Measurements from ENCODE around the gene FAM219B. TPM values are rescaled to one million over a fixed set of nuclear protein-coding genes. Genes with fewer than 3 reads are reported as not detected.

FAM219B gene
- total RNA-seq = 76.5 TPM
- polyA plus RNA-seq (ENCODE audit: insufficient read depth, low read depth, low replicate concordance) = 41.7 TPM
- long read RNA-seq, donor 1, partial matches to known transcripts = 0 of 7 reads
- long read RNA-seq, donor 1, other reads (novel, unspliced or antisense) = 0 of 7 reads
- long read RNA-seq, donor 2, partial matches to known transcripts = 0 of 9 reads
- long read RNA-seq, donor 2, other reads (novel, unspliced or antisense) = 0 of 9 reads
- long read RNA-seq, donor 3, partial matches to known transcripts = 0 of 2 reads
- long read RNA-seq, donor 3, other reads (novel, unspliced or antisense) = 0 of 2 reads
- long read RNA-seq, donor 4, partial matches to known transcripts = 0 of 6 reads
- long read RNA-seq, donor 4, other reads (novel, unspliced or antisense) = 0 of 6 reads
- long read RNA-seq, donor 5, partial matches to known transcripts = 0 of 1 reads
- long read RNA-seq, donor 5, other reads (novel, unspliced or antisense) = 0 of 1 reads
- long read RNA-seq, donor 6, partial matches to known transcripts = 0 of 2 reads
- long read RNA-seq, donor 6, other reads (novel, unspliced or antisense) = 0 of 2 reads
- long read RNA-seq, donor 7, transcript FAM219B-217 (4 exons, 3,219 nt) = minor isoform, 6 of 45 reads
- long read RNA-seq, donor 7, transcript FAM219B-201 (5 exons, 3,550 nt) = major isoform, 18 of 45 reads
- long read RNA-seq, donor 7, partial matches to known transcripts = 7 of 45 reads
- long read RNA-seq, donor 7, other reads (novel, unspliced or antisense) = 10 of 45 reads
- long read RNA-seq, donor 8, partial matches to known transcripts = 0 of 5 reads
- long read RNA-seq, donor 8, other reads (novel, unspliced or antisense) = 0 of 5 reads
- long read RNA-seq, donor 9, partial matches to known transcripts = 0 of 1 reads
- long read RNA-seq, donor 9, other reads (novel, unspliced or antisense) = 0 of 1 reads
- long read RNA-seq, donor 10, partial matches to known transcripts = 0 of 4 reads
- long read RNA-seq, donor 10, other reads (novel, unspliced or antisense) = 0 of 4 reads

GRCh38 chr15:74906450-74907162 is at the start of gene FAM219B:
FAM219B (minus strand) TSS chr15:74906851; CDS start chr15:74906800, 51 bp downstream.
- Histone ChIP-seq H3K4me1 (ENCODE audit: control insufficient read depth in 2 of 3, insufficient read depth in 2 of 3, low read depth in 1 of 3, low read length in 3 of 3) (peaks cover 3 to 20% (median 9%) of the 10 kb centered on the region in 3 donors), H3K9me3 (ENCODE audit: control insufficient read depth in 2 of 3, insufficient read depth in 1 of 3, low read length in 3 of 3) (no peaks in the 10 kb centered on the region), H3K36me3 (ENCODE audit: control insufficient read depth in 2 of 3, insufficient read depth in 3 of 3, low read length in 3 of 3) (peaks cover 3 to 20% (median 19%) of the 10 kb centered on the region in 3 donors), H3K4me3 (ENCODE audit: low read length in 3 of 3) (peak within 1 kb of the TSS; percentile 87 to 96 (median 87)), H3K9ac (ENCODE audit: low read length in 3 of 3) (peak within 1 kb of the TSS; percentile 68 to 98 (median 71)), H3K27ac (ENCODE audit: low read depth in 2 of 2, low read length in 2 of 2) (peak within 1 kb of the TSS; percentile 93 to 96), H3K27me3 (ENCODE audit: control insufficient read depth, insufficient read depth, low read length) (no peaks in the 10 kb centered on the region)
- no peak for TF ChIP-seq CTCF (IDR thresholded peaks at IDR 0.05; ENCODE audit: borderline replicate concordance, extremely low read depth, insufficient read depth)
- no peak for FAIRE-seq
- peak; percentile 92 to 97 (median 95) for DNase-seq
- intact Hi-C loops (cut with DNase I) = no loop called here

- intact Hi-C loops (cut with DNase I) = no loop called here
- TF ChIP-seq CTCF (IDR thresholded peaks at IDR 0.05; ENCODE audit: borderline replicate concordance, extremely low read depth, insufficient read depth) = peak; percentile 35
These were observed 49.4 kb upstream of the FAM219B start for GRCh38 chr15:74955796-74956647.

GRCh38 chr15:74955017-74955416 is 48.4 kb upstream of the FAM219B start:
- FAIRE-seq (no peak), DNase-seq (peak in 4 of 5 donors; percentile 1 to 52 (median 44))
- H3K4me1 ChIP-seq (ENCODE audit: control insufficient read depth in 2 of 3, insufficient read depth in 2 of 3, low read depth in 1 of 3, low read length in 3 of 3) = peaks cover 0 to 20% (median 12%) of the 10 kb centered on the region in 3 donors
- peak overlapping the region in 1 of 3 donors; percentile 57 for H3K4me3 ChIP-seq (ENCODE audit: low read length in 3 of 3)
- no peak overlapping the region for H3K9ac ChIP-seq (ENCODE audit: low read length in 3 of 3)
- H3K27ac ChIP-seq (ENCODE audit: low read depth in 2 of 2, low read length in 2 of 2) = no peak overlapping the region
- intact Hi-C loops (cut with DNase I) = no loop called here
- peaks cover 7% of the 10 kb centered on the region for H3K27me3 ChIP-seq (ENCODE audit: control insufficient read depth, insufficient read depth, low read length)
- TF ChIP-seq CTCF (IDR thresholded peaks at IDR 0.05; ENCODE audit: borderline replicate concordance, extremely low read depth, insufficient read depth) = no peak
- no peaks in the 10 kb centered on the region for H3K9me3 ChIP-seq (ENCODE audit: control insufficient read depth in 2 of 3, insufficient read depth in 1 of 3, low read length in 3 of 3)
- no peaks in the 10 kb centered on the region for H3K36me3 ChIP-seq (ENCODE audit: control insufficient read depth in 2 of 3, insufficient read depth in 3 of 3, low read length in 3 of 3)

More at GRCh38 chr15:74955796-74956647, 49.4 kb upstream of the FAM219B start:
- peak overlapping the region in 1 of 3 donors; percentile 57 for H3K4me3 ChIP-seq (ENCODE audit: low read length in 3 of 3)
- H3K9ac ChIP-seq (ENCODE audit: low read length in 3 of 3) = peak overlapping the region in 1 of 3 donors; percentile 37
- no peak for FAIRE-seq
- no peak overlapping the region for H3K27ac ChIP-seq (ENCODE audit: low read depth in 2 of 2, low read length in 2 of 2)
- H3K36me3 ChIP-seq (ENCODE audit: control insufficient read depth in 2 of 3, insufficient read depth in 3 of 3, low read length in 3 of 3) = no peaks in the 10 kb centered on the region
- H3K4me1 ChIP-seq (ENCODE audit: control insufficient read depth in 2 of 3, insufficient read depth in 2 of 3, low read depth in 1 of 3, low read length in 3 of 3) = peaks cover 0 to 18% (median 12%) of the 10 kb centered on the region in 3 donors
- H3K9me3 ChIP-seq (ENCODE audit: control insufficient read depth in 2 of 3, insufficient read depth in 1 of 3, low read length in 3 of 3) = no peaks in the 10 kb centered on the region
- peak; percentile 73 to 92 (median 83) for DNase-seq
- H3K27me3 ChIP-seq (ENCODE audit: control insufficient read depth, insufficient read depth, low read length) = peaks cover 7% of the 10 kb centered on the region

All from kidney (tissue), 22 donors.